A549 (cell line): ENCODE measurements around the gene RNF17.

ENCODE experiments used
- BHLHE40 ChIP-seq: IDR thresholded peaks from 2 replicates; pipeline ENCODE4 v1.6.1; 2012; ENCODE audit warnings: low read depth, low read length, inconsistent platforms
- CEBPB ChIP-seq, 2 experiments: fragments of >200 bp in 1 of 2; sonication (Bioruptor Twin) in 1 of 2; formaldehyde crosslinking in 1 of 2; IDR thresholded peaks; 2 replicates each; pipeline ENCODE4 v1.6.1; 2012 to 2016
- EP300 ChIP-seq, 2 experiments: fragments of >200 bp; sonication (Bioruptor Twin); formaldehyde crosslinking; IDR thresholded peaks; 2 replicates in 1 of 2; 3 replicates in 1 of 2; pipeline ENCODE4 v1.6.1; 2016 to 2017
- FOSL2 ChIP-seq, 2 experiments: fragments of 450-650 bp in 1 of 2; fragments of >200 bp in 1 of 2; sonication (Bioruptor Twin) in 1 of 2; formaldehyde crosslinking; IDR thresholded peaks; 2 replicates each; pipeline versions ENCODE4 v1.5.0 to v1.6.1; 2016 to 2020; ENCODE audit warnings: mild to moderate bottlenecking in 1 of 2, moderate library complexity in 1 of 2
- FOXS1 ChIP-seq: fragments of 250-450 bp; sonication (Bioruptor Pico); IDR thresholded peaks from 2 replicates; pipeline ENCODE4 v1.5.0; 2020; ENCODE audit warnings: mild to moderate bottlenecking, moderate library complexity
- HOXA7 ChIP-seq: fragments of 250-450 bp; sonication (Bioruptor Pico); IDR thresholded peaks from 2 replicates; pipeline ENCODE4 v1.5.0; 2020; ENCODE audit warnings: mild to moderate bottlenecking, moderate library complexity
- MYC ChIP-seq: IDR thresholded peaks from 2 replicates; pipeline ENCODE4 v1.6.1; 2012; ENCODE audit warnings: mild to moderate bottlenecking, inconsistent platforms, low read length, improper control_type of control experiment, borderline replicate concordance
- PHF8 ChIP-seq: fragments of 200-600 bp; sonication (generic); IDR thresholded peaks from 2 replicates; pipeline ENCODE4 v1.6.1; 2016; ENCODE audit warnings: low read depth, mild to moderate bottlenecking, antibody characterized with exemption, moderate library complexity, borderline replicate concordance
- POLR2A ChIP-seq: IDR thresholded peaks from 2 replicates; pipeline ENCODE4 v1.6.1; 2012; ENCODE audit warnings: mild to moderate bottlenecking, low read length
- RAD21 ChIP-seq, 2 experiments: fragments of >200 bp in 1 of 2; sonication (Bioruptor Twin) in 1 of 2; formaldehyde crosslinking in 1 of 2; IDR thresholded peaks in 1 of 2; conservative IDR thresholded peaks in 1 of 2; 2 replicates in 1 of 2; 3 replicates in 1 of 2; pipeline ENCODE4 v1.6.1; 2012 to 2018; ENCODE audit warnings: inconsistent platforms in 1 of 2
- ZNF302 ChIP-seq: fragments of 250-450 bp; sonication (Bioruptor Pico); IDR thresholded peaks from 2 replicates; pipeline ENCODE4 v1.9.0; 2021; ENCODE audit warnings: inconsistent platforms, mild to moderate bottlenecking, moderate library complexity
- TF ChIP-seq, protein P1 (sequence below): fragments of >200 bp; sonication (Bioruptor Twin); formaldehyde crosslinking; IDR thresholded peaks from 3 replicates; pipeline ENCODE4 v1.5.1; 2016
- TF ChIP-seq, protein P2 (sequence below): fragments of 200-600 bp; sonication (generic); IDR thresholded peaks from 2 replicates; pipeline ENCODE4 v1.6.1; 2016; ENCODE audit warnings: antibody characterized with exemption, mild to moderate bottlenecking, moderate library complexity
- TF ChIP-seq, protein P3 (sequence below): fragments of 150-350 bp; IDR thresholded peaks from 2 replicates; pipeline ENCODE4 v1.6.1; 2014; ENCODE audit warnings: low read depth, mild to moderate bottlenecking, low read length

- TF ChIP-seq, protein P1, sequence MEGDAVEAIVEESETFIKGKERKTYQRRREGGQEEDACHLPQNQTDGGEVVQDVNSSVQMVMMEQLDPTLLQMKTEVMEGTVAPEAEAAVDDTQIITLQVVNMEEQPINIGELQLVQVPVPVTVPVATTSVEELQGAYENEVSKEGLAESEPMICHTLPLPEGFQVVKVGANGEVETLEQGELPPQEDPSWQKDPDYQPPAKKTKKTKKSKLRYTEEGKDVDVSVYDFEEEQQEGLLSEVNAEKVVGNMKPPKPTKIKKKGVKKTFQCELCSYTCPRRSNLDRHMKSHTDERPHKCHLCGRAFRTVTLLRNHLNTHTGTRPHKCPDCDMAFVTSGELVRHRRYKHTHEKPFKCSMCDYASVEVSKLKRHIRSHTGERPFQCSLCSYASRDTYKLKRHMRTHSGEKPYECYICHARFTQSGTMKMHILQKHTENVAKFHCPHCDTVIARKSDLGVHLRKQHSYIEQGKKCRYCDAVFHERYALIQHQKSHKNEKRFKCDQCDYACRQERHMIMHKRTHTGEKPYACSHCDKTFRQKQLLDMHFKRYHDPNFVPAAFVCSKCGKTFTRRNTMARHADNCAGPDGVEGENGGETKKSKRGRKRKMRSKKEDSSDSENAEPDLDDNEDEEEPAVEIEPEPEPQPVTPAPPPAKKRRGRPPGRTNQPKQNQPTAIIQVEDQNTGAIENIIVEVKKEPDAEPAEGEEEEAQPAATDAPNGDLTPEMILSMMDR: no peak
- TF ChIP-seq CEBPB (IDR thresholded peaks at IDR 0.05): no peak
- no peak for TF ChIP-seq RAD21 (conservative IDR thresholded peaks at IDR 0.05 in 1 of 2, IDR thresholded peaks at IDR 0.05 in 1 of 2)
- no peak for TF ChIP-seq PHF8
- TF ChIP-seq POLR2A: no peak
- no peak for TF ChIP-seq EP300 (IDR thresholded peaks at IDR 0.05)
- TF ChIP-seq BHLHE40: no peak
- no peak for TF ChIP-seq ZNF302 (CRISPR knock-in tag)
- no peak for TF ChIP-seq MYC
- TF ChIP-seq, protein P2, sequence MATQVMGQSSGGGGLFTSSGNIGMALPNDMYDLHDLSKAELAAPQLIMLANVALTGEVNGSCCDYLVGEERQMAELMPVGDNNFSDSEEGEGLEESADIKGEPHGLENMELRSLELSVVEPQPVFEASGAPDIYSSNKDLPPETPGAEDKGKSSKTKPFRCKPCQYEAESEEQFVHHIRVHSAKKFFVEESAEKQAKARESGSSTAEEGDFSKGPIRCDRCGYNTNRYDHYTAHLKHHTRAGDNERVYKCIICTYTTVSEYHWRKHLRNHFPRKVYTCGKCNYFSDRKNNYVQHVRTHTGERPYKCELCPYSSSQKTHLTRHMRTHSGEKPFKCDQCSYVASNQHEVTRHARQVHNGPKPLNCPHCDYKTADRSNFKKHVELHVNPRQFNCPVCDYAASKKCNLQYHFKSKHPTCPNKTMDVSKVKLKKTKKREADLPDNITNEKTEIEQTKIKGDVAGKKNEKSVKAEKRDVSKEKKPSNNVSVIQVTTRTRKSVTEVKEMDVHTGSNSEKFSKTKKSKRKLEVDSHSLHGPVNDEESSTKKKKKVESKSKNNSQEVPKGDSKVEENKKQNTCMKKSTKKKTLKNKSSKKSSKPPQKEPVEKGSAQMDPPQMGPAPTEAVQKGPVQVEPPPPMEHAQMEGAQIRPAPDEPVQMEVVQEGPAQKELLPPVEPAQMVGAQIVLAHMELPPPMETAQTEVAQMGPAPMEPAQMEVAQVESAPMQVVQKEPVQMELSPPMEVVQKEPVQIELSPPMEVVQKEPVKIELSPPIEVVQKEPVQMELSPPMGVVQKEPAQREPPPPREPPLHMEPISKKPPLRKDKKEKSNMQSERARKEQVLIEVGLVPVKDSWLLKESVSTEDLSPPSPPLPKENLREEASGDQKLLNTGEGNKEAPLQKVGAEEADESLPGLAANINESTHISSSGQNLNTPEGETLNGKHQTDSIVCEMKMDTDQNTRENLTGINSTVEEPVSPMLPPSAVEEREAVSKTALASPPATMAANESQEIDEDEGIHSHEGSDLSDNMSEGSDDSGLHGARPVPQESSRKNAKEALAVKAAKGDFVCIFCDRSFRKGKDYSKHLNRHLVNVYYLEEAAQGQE: no peak
- no peak for TF ChIP-seq FOSL2 (IDR thresholded peaks at IDR 0.05)
- TF ChIP-seq FOSL2 (CRISPR knock-in tag; IDR thresholded peaks at IDR 0.05): no peak
- no peak for TF ChIP-seq FOXS1 (CRISPR knock-in tag)
- no peak for TF ChIP-seq HOXA7 (CRISPR knock-in tag)
- TF ChIP-seq, protein P3, sequence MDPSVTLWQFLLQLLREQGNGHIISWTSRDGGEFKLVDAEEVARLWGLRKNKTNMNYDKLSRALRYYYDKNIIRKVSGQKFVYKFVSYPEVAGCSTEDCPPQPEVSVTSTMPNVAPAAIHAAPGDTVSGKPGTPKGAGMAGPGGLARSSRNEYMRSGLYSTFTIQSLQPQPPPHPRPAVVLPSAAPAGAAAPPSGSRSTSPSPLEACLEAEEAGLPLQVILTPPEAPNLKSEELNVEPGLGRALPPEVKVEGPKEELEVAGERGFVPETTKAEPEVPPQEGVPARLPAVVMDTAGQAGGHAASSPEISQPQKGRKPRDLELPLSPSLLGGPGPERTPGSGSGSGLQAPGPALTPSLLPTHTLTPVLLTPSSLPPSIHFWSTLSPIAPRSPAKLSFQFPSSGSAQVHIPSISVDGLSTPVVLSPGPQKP: no peak
Measured at GRCh38 chr13:24737042-24737441, 26.9 kb upstream of the RNF17 start.
